ENCODE results near the gene ZNF385B.
"Not testable (repeated sequence)": the region's sequence is repeated elsewhere in the genome, so short reads cannot be mapped to it uniquely, and the experiment has no call there.

ZNF385B gene

DNA sequence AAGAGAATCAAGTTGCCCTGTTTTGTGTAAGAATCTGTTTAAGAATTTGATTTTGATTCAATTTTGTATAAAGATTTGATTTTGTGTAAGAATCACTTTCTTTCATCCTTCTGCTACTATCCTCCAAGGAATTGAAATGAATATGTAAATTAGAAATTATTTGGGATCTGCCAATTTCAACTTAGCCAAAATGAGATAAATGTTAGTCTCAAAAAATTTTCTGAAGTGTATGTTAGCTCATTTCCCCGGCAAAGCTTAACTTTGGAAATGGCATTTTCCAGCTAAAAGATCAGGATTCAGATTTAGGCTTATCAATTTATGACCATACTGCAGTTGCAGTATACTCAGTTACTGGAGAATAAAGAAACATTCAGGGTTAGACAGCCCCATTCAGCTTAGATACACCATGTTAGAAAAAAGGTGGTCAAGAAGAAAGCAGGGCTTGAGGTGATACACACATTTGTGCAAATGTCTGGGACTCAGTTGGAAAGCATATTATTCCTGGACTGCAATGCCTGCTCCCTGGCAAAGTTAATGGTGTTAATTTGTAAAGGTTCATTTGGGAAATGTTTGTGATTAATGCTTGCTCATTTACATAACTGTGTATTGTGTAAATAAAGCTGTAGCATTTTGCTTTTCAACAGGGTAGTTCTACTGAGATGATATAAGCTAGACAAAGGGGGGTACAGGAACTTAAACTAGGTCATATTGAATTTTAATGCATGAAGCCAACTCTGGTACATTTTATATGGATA lies 349.0 kb downstream of the ZNF385B start:
- no peak for DNase-seq (ENCODE audit: low read depth in 2 of 2)

DNA sequence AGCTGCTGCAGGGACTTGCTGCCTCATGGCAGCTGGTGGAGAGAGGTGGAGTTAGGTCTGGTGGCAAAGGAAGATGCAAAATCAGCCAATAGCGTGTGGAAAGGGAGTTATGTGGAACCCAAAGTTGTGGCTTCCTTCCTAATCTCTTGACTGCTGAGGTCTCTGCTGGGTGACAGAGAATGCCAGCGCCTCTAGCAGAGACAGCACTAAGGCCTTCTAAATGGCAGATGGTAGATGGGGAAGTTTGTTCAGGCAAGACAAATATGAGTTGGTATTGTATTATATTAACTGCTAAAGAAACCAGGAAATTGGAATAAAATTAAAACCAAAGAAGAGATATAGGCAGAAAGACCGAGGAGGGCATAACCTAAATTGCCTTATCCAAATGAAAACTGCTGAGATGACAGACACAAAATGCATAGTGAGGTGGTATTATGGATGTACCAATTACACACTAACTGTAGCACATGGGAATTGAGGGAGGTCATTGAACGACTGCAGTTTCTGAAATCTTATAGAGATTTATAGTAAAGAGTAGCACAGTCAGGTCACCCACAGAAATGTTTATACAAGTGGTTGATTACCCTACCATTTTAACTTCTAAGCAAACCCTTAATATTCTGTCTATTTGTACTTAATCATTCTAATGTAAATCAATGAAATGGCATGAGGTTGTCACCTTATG lies 350.2 kb downstream of the ZNF385B start:
- no peak for DNase-seq (ENCODE audit: low read depth in 2 of 2)

- no peak for DNase-seq (ENCODE audit: low read depth in 2 of 2)
Observed at GRCh38 chr2:179495315-179495714, 366.1 kb downstream of the ZNF385B start.

- DNase-seq (ENCODE audit: low read depth in 2 of 2): no peak
Observed at GRCh38 chr2:179488563-179488962, 372.8 kb downstream of the ZNF385B start.

DNA sequence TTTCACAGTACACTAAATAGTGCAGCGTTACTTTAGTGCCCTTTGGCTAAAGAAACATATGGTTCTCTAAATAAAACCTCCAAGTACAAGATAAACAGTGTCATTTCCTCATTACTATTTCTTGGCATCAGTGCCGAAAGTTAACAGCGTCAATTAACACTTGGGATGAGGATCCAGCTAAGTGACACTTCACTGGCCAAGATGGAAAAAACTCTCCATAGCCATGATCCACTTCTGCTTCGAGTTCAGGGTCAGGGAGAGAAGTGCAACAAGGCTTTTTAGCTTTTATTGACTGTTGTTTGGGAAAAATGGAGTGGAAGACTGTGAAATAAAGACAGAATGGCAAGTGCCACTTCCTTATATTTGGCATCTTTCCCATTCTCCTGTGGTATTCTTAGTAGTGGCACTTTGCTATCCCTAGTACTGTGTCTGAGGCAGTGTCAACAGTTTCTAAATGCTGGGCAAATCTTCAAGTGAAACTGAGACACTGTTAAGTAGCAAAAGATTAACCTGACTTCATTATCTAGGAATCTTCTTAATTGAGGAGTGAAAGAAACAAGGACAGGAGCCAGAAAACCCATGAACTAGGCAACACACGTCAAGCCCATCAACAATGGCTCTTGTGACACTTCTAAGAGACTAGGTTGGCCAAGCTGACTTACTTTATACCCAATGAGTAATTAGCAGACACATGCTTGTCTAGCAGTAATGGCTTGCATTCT lies 374.2 kb downstream of the ZNF385B start:
- DNase-seq (ENCODE audit: low read depth in 2 of 2): no peak

DNA sequence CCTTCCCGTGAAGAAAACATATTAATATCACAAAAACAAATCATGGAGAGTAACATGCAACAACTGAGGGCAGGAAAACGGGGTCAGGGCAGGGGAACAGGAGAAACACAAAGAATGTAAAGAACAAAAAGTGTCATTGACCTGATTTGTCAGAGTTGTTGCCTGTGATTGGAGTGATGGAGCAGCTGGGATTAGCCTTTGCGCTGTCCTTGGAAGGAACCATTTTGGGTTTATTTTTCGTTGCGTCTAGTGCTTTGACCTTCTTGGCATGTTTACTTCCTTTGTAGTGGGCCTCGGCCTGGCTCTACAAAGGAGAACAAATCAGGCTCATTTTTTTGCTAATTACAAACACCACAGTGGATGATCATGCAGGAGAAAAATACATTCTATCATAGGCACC lies 378.3 kb downstream of the ZNF385B start:
- DNase-seq (ENCODE audit: low read depth in 2 of 2): no peak

DNA sequence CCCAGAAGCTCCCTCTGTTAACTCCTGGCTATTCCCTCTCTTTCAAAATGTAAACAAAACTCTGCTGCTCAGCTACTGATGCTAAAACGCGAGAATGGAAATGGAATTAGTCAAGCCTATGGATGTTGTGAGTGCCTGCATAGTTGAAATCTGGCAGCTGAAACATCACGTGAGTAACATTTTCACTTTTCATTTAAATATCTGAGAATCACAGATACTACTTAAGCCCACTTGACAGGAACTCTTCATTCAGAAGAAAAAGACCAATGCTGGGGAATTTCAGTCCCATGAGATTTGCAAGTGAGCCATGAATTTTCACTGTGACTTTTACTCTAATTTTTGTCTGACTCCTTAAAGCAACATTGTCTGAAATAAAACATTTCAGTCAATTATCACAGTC lies 381.5 kb downstream of the ZNF385B start:
- no peak for DNase-seq (ENCODE audit: low read depth in 2 of 2)

- no peak for DNase-seq (ENCODE audit: low read depth in 2 of 2)
Observed at GRCh38 chr2:179478771-179479170, 382.6 kb downstream of the ZNF385B start.

DNA sequence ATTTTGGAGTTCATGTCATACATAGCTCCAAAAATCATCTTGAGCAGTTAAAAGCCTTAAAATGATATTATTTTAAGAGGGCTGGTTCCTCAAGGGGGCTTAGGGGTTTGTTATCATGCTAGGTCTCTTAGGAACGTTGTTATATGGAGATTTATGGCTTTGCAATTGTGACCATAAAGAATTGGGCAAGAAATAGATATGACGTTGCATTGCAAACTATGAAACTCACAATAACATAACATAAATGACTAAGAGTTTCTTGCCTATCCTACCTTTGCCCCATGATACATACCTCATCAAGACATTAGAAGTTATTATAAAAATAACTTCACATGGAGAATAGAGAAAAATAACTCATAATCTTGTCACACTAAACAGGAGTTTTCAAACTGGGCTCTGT lies 390.4 kb downstream of the ZNF385B start:
- DNase-seq (ENCODE audit: low read depth in 2 of 2): no peak

GRCh38 chr2:179470089-179470488 lies 391.3 kb downstream of the ZNF385B start:
- no peak for DNase-seq (ENCODE audit: low read depth in 2 of 2)

DNA sequence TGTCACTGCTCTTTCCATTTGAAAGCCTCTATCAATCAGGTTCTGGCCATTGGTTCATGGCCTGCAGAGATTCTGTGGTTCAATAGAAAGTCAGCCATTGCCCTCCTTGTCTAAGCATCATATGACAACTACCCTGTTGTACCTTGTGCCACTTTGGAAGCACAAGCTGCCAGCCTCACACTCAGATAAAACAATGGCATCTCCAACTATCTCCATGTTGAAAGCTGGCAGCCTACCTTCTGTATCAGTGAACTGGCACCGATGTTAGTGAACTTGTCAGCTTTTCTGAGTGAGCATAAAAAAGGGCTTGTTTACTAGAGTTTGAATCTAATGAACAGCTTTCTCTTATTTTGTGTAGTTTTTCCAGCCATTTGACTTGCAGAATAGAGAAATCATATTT lies 393.5 kb downstream of the ZNF385B start:
- DNase-seq (ENCODE audit: low read depth in 2 of 2): no peak

DNA sequence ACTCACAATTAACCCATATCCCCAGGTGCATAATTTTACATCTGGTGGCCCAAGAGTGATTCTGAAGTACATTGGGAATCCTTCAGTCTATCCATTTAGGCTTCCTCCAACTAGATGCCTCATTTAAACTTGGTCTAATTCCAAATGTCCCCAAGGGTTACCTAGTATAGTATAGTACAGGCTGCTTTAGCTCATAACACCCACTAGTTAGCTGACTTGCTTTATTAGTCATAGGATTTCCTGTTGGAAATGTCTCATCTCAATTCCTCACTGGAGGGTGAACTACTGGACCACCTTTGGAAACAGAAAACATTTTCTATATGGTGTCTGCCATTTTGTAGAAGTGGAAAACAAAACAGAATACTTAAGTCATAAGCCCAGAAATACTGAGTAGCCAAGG lies 394.3 kb downstream of the ZNF385B start:
- no peak for DNase-seq (ENCODE audit: low read depth in 2 of 2)

GRCh38 chr2:179461420-179461819 lies 400.0 kb downstream of the ZNF385B start:
- no peak for DNase-seq (ENCODE audit: low read depth in 2 of 2)

- no peak for DNase-seq (ENCODE audit: low read depth in 2 of 2)
Observed at GRCh38 chr2:179460181-179460929, 401.1 kb downstream of the ZNF385B start.

DNA sequence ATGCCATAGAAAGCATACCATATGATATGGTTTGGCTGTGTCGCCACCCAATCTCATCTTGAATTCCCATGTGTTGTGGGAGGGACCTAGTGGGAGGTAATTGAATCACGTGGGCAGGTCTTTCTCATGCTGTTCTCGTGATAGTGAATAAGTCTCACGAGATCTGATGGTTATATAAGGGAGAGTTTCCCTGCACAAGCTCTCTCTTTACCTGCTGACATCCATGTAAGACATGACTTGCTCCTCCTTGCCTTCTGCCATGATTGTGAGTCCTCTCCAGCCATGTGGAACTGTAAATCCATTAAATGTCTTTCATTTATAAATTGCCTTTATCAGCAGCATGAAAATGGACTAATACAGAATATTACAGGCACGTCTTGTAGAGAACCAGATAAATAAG lies 403.3 kb downstream of the ZNF385B start:
- DNase-seq (ENCODE audit: low read depth in 2 of 2): not testable (repeated sequence)

DNA sequence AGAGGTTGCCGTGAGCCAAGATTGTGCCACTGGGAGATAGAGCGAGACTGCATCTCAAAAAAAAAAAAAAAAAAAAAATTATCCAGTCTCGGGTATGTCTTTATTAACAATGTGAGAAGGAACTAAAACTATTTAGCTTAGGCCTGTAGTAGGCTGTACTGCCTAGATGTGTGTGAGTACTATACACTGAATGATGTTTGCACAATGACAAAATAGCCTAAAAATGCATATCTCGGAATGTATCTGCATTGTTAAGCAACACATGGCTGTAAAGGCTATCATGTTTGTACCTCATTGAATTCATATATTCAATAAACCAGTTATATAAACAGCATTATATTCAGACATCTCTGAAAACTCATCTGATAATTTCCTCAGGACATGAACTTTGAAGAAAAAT lies 405.6 kb downstream of the ZNF385B start:
- no peak for DNase-seq (ENCODE audit: low read depth in 2 of 2)

- no peak for DNase-seq (ENCODE audit: low read depth in 2 of 2)
Observed at GRCh38 chr2:179455172-179455524, 406.3 kb downstream of the ZNF385B start.

DNA sequence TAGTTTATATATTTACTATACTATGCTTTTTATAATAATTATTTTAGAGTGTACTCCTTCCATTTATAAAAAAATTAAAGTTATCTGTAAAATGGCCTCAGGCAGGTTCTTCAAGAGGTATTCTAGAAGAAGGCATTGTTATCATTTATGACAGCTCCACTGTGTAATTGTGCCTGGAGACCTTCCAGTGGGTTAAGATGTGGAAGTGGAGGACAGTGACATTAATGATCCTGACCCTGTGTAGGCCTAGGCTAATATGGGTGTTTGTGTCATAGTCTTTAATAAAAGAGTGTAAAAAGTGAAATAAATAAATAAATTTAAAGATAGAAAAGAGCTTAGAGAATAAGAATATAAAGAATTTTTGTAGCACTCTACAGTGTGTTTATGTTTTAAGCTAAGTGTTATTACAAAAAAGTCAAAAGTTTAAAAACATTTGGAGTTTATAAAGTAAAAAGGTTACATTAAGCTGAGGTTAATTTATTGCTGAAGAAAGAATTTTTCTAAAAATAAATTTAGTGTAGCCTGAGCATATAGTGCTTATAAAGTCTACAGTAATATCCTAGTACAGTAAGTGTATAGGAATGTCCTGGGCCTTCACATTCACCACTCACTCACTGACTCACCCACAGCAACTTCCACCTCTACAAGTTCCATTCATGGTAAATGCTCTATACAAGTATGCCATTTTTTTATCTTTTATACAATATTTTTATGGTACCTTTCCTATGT lies 406.8 kb downstream of the ZNF385B start:
- no peak for DNase-seq (ENCODE audit: low read depth in 2 of 2)

DNA sequence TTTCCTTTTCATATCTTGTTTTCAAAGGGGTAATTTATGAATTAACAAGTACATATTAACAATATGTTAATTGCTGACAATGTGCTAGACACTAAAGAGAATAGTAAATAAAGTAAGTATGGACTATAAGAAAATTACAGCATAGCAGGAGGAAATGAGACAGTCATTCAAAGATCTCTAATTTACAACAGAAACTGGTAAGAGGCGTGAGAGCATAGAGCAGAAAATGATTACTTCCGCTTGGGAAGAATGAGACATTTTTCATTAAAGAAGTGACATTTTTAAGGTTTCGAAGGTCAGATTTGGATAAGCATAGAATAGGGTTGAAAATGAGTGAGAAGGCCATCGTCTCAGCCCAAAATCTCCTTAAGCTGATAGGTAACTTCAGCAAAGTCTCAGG lies 412.4 kb downstream of the ZNF385B start:
- no peak for DNase-seq (ENCODE audit: low read depth in 2 of 2)

DNA sequence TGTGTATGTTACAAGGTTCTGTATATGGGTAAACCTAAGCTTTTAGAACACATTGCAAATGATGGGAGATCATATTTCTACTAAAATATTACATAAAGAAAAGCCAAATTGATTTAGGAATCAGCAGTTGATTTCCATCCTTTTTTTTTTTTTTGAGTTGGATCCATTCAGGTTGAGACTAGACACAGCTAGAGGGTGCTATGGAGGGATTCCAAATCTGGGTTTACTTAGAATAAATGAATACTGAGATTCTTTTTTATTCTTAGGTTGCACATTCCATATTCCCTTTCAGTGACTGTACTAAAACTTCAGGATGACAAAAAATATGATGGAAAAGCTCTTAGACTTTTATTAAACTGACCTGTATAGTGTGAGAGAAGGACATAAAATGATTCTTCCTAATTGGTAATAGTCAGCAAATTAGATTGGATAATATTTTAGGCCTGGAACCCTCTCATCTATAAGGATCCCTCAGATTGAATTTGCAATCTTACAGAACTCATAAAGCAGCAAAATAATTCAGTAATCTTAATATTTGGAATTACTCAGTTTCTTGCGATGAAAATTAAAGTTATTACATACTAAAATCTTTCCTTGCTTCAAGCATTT lies 413.5 kb downstream of the ZNF385B start:
- no peak for DNase-seq (ENCODE audit: low read depth in 2 of 2)

GRCh38 chr2:179447421-179447820 lies 414.0 kb downstream of the ZNF385B start:
- no peak for DNase-seq (ENCODE audit: low read depth in 2 of 2)
